Gastrocnemius medialis (tissue), 4 donors: Measurements from ENCODE around the gene ETV6.

Source experiments
- POLR2A ChIP-seq, 2 donors: fragments of 450-650 bp; IDR thresholded peaks; one replicate each; pipeline ENCODE4 v1.6.1; 2017; ENCODE audit warnings: antibody characterized with exemption in 2 of 2, mild to moderate bottlenecking in 2 of 2, moderate library complexity in 2 of 2
- TF ChIP-seq, protein P1 (sequence below), 5 experiments: fragments of 450-650 bp in 3 of 5; fragments of 200-600 bp in 2 of 5; sonication (generic) in 2 of 5; IDR thresholded peaks in 4 of 5; conservative IDR thresholded peaks in 1 of 5; 1 replicate in 4 of 5; 2 replicates in 1 of 5; pipeline ENCODE4 v1.5.1; 2016 to 2019; ENCODE audit warnings: antibody characterized with exemption in 5 of 5, mild to moderate bottlenecking in 3 of 5, moderate library complexity in 3 of 5

GRCh38 chr12:11684393-11684792 lies 34.9 kb downstream of the ETV6 start:
- TF ChIP-seq POLR2A (IDR thresholded peaks at IDR 0.05), result no peak
- TF ChIP-seq, protein P1, sequence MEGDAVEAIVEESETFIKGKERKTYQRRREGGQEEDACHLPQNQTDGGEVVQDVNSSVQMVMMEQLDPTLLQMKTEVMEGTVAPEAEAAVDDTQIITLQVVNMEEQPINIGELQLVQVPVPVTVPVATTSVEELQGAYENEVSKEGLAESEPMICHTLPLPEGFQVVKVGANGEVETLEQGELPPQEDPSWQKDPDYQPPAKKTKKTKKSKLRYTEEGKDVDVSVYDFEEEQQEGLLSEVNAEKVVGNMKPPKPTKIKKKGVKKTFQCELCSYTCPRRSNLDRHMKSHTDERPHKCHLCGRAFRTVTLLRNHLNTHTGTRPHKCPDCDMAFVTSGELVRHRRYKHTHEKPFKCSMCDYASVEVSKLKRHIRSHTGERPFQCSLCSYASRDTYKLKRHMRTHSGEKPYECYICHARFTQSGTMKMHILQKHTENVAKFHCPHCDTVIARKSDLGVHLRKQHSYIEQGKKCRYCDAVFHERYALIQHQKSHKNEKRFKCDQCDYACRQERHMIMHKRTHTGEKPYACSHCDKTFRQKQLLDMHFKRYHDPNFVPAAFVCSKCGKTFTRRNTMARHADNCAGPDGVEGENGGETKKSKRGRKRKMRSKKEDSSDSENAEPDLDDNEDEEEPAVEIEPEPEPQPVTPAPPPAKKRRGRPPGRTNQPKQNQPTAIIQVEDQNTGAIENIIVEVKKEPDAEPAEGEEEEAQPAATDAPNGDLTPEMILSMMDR (IDR thresholded peaks at IDR 0.05 in 4 of 5, conservative IDR thresholded peaks at IDR 0.05 in 1 of 5), result no peak
